NCI-H526 (cell line): ENCODE data around the gene PRR16.

ENCODE experiments used
- DNase-seq, 2 experiments: peaks; one replicate each; lab custom pipeline; 2025; lab: John Stamatoyannopoulos, UW

The PRR16 gene

DNA sequence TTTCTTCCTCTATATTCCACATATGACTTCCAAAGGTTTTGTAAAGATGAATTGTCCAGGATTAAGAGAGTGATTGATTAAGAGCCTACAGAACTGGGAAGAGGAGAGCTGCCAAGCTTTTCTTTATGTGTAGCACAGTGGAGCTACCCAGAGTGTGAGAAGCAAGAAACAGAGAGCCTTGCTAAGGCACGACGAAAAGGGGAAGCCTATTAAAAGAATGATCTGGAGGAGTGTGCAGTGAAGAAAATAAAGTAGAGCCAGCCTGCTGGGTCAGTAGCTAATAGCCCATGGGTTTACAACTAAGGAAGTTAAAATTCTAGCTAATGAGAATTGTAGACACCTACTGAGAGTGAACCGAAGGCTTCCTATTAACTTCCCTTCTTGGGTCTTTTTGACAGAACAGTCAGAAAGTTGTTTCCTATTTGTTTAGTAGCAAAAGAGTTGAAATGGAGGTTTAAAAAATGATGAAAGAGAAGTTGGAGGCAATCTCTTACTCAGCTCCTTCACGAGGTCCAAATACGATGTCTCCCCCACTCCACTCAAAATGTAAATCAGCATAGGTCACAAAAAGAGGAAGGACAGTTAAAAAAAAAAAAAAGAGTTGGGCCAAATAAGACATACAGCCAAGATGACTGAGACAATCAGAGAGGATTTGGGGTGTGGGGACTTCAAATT is 957 bp upstream of the PRR16 start:
- DNase-seq: no peak

DNA sequence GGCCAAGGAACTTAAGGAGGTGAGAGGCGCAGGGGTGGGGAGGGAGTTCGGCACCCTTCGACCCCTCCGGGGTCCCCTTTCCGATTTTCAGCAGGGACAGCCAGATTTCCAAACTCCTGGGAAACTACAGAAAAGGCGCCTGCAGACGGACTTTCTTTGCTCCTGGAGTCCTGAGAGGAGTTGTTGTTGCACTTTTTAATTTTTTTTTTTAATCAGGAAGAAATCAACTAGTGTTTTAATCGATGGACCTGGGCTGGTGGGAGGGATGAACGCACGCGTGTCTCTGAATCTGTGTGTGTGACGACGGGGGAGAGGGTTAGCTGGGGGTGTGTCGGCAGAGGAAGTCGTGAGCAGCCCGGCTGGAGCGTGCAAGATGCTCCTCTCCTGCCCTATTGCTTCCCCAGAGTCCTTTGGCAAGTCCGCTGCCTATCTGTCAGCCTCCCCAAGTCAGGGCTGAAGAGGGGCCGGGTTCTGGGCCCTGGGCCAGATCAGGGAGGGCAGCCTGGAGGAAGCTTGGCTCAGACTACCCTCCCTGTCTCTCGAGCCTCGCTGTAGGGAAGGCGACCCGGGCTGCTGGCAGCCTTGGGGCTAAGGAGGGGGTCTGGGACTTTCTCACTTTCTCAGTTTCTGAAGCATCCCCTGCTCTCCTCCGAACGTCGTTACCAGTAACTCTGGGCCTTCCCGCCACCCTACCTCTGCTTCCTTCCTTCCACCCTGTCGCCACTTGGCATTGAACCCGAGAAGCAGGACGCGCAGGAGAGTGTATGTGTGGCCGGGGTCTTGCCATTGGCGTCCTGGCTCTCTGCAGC is 731 bp downstream of the PRR16 start:
- DNase-seq: no peak

DNA sequence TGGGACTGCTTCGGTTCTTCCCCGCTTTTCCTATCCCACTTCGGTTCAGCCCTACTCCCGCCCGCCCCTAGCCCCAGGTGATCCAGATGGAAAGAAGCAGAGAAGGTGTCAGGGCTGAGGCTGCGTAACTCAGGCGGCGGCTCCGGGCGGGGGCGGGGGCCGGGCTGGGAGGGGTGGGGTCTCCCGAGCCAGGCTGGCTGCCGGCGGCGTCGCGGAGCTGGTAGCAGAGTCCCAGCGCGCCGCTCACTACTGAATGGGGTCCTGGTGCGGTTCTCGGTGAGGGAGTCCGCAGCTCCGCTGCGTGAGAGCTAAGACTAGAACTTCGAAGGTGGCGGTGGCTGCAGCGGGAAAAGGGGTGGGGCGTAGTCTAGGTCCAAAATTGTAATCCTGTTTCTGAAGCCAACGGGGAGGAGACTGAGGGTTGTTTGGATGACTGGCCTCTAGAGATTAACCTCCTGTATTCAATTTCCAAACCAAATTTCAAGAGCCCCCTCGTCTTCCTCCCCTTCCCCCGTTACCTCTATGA is 1.4 kb downstream of the PRR16 start:
- DNase-seq: peak in 1 of 2 experiments; percentile 33

DNA sequence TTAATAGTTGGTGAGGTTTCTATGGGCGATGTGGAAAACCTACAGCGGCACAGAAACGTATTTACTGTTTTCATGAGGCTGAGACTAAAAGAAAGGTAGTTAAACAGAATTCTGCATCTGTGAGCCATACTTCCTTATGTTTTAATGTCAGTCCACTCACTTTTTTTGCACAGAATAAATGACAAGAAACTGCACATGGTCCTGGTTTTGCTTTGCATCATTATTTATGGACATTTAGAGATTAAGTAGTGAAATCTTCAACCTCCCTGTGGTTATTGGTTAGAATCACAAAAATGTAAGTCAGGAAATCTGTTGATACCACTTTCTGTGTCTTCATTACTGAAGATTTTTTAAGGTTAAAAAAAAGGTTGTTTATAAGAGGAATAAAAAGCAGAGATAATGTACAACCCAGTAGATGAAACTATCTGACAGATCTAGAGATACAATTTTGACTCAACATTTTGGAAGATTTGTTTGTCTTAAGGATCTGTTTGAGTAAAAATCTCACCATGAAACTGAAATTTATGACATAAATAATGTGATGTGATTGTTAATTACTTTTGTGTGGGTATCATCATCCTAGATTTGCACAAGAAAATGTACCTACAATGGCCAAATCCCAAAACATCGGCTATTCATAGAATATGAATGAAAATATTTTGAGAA is 2.4 kb downstream of the PRR16 start:
- DNase-seq: no peak

DNA sequence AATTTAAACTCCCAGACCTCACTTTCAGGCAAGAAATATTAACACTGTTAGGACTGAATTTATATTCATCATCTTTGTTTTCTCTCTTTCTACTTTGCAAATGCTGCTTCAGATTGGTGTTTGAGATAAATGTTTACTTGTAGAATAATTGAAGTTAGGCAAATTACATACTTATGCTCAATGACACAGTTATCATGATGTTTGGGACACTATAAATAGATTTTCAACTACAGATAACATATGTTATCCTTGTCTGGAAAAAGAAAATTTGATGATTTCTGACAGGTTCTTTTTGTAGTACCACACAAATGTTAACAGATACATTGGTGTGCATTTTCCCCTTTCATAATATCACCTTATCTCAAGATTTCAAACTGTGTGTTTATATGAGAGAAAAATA is 7.9 kb downstream of the PRR16 start:
- no peak for DNase-seq

DNA sequence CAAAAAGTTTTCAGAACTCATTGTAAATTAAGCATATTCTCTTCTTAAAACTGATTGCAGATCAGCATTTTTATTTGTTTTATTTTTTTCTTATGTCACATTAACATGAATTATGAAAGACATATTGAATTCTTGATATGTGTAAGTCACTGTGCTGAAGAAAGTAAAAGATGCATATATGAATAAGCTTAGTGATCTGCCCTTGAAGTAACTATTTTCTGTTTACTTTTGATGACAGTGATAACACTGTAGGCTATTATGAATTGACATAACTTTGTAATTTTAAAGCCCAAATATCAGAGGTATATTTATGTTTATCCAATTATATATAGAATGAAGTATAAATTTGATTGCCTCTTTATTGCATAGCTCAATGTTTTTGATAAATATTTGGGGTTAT is 8.8 kb downstream of the PRR16 start:
- no peak for DNase-seq

DNA sequence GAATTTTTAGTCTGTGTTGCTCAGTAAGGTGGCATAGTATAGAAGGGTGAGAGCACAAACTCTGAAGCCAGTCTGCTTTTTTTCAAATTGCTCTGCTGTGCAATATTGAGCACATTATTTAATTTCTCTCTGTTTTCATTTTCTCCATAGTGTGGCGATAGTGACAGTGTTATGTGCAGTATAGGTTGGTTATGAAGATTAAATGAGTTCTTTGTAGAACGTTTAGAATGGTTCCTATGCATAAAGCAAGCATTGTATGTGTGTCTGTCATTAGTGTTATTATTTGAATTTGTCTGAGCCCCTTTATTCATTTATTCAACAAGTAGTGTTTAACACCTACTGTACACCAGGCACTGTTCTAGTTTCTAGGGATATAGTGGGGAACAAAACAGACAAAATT is 9.2 kb downstream of the PRR16 start:
- DNase-seq: no peak

DNA sequence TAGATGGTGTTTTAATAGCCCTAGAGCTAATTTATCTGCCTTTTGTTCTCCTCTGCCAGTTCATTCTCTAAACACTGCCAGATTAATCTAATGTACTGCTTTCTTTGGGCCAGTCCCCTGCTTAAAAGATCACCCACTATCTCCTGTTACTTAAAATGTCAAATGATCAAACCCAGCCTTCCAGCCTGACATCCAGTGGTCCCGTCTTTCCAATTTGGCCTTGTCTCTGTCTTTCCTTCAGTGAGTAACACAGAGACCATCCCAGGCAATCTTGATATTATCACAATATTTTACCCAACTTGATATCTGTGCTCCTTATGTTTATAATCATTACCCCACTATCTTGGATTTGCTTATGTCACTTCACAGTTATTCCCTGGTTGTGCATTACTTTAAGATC is 12.0 kb downstream of the PRR16 start:
- DNase-seq: no peak

DNA sequence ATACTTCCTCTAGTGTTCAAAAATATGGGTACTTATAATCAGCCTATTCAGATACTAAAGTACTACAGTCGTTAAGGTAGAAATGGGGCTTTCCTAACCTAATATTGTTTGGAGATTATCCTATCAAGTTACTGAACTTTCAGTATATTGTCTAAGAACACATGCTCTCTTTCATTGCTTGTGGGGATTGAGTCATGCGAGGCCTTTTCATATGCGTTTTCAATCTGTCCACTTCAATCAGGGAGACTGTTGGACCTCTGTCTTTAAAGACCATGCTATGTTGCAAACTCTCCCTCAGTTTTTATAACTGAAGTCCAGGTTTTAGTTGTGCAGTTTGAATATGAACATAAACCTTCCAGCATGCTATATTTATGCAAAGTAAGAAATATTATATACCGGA is 15.0 kb downstream of the PRR16 start:
- no peak for DNase-seq

DNA sequence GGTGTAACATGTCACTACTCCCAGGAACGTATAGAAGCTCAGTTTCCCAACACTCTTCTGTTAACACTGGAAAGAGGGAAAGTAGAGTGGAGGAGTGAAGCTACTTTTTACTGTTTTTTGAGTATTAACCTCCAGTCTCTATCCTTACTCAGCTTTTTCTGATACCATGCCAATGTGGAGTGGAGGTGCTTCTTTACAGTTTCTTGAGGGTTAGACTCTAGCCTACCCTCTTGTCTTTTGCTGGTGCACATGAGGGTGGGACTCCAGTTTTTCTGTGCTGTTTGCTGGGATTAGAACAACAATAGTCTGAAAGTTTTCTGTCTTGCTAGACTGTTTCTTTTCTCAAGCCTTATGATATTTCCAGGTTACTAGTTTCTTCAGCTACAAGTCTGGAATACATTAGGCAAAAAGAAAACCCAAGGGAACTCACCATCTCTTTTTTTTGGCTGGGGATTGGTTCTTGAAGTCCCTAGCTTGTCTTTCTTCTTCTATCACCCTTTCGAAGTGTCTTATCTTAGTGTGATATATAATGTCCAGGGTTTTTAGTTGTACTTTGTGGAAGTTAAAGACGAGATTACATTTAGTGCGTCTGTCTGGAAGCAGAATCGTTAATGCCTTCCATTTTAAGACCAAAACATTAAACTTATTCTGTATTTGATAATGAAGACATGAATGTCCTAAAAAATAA is 35.9 kb downstream of the PRR16 start:
- no peak for DNase-seq

DNA sequence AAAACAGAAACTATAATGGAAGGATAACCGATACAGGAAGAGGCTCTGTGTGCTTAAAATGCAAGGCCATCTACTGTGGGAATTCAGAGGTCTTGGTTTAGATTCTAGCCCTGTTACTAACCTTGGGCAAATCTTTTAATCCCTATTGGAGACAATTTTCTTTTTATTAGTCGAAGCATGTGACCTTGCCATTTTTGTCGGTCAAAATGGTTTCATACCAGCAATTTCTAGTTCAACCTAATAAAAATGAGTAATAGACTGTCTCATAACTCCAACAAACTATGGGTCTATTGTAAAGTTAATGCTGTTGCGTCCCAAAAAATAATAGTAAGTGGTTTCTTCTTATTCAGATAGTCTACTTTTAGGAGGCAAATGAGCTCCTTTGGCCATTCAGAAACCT is 38.4 kb downstream of the PRR16 start:
- no peak for DNase-seq

DNA sequence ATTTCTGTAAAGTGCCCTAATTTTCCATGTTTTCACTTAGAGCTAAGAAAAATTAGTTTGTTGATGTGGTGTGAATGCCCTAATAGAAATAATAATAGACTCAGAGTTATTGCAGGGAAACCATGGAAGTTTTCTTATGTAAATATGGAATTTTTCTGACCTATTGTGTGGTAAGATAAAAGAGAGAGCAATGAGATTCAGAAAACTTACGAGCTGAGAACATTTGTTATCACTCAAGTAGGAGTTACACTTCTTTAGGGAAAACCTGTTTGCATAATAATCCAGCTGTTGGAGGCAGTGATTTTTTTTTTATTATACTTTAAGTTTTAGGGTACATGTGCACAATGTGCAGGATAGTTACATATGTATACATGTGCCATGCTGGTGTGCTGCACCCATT is 39.2 kb downstream of the PRR16 start:
- DNase-seq: no peak

DNA sequence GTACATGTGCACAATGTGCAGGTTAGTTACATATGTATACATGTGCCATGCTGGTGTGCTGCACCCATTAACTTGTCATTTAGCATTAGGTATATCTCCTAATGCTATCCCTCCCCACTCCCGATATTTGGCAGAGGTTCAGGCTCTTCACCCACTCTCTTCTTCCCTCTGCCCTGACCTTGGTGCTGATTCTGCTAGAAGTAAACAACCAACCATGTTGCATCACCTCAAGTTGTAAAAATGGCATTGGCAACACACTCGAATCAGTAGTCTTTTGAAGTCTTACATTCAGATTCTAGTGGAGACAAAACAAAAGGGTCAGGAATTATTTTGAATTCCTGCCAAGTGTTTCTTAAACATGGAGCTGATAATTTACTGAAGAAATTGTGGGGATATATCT is 40.0 kb downstream of the PRR16 start:
- DNase-seq: no peak

DNA sequence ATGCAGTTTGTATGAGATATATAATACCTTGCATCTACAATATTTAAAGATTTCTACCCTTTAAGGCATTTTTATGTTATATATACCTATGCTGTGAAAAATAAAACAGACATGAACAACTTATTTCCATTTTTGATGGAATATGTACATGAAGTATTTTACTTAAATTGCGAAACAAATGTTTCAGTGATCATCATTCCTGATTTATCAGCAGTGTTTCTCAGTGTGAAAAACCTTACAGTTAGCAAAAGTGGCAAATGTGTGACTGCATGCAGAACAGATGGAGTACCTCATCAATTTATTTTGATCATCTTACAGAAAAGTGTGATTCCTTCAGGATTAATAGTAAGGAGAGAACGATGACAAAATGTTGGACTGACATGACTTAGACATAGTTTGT is 43.1 kb downstream of the PRR16 start:
- no peak for DNase-seq

DNA sequence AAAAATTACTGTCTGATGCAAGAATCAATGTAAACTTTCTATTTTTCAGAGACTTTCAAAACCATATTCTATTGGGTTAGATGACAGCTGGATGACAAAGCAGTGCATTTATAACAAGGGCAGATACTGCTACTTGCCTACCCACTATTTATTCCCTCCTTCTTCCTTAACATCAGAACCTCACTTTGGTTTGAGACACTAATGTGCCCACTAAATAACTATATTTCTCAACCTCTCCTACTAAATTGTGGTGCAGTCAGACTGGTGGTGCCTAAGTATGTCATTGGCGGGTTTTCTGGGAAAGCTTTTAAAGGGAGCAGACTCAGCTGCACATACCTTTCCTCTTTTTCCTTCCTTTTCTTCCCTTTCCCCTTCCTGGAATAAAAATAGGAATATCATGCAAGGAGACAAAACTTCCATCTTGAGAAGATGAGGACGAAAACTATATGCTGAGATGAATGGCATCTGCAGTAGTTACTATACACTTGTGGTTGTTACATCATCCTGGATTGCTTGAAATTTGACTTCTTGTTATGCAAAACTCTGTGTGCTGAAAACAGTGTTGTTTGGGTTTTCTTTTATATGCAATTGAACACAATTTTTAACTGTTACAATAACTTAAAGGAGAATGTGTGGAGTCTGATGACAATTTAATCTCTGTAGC is 43.8 kb downstream of the PRR16 start:
- no peak for DNase-seq

DNA sequence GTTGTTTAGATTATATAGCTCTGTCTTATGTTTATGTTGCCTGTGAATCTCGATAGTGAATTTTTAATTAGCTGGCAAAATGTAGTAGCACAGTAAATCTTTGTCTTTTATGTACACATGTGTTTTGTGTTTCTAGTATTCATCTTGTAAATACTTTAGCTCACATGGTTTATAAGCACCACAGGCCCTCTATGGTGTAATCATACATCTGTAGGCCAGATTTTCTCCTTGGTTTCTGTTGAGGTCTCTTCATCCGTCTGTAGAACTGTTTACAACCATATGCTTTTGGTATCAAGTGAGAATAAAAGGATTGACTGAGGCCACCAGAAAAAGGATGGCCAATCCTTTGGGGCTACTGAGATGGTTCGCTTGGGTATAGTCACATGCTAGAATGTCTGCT is 45.0 kb downstream of the PRR16 start:
- DNase-seq: no peak

DNA sequence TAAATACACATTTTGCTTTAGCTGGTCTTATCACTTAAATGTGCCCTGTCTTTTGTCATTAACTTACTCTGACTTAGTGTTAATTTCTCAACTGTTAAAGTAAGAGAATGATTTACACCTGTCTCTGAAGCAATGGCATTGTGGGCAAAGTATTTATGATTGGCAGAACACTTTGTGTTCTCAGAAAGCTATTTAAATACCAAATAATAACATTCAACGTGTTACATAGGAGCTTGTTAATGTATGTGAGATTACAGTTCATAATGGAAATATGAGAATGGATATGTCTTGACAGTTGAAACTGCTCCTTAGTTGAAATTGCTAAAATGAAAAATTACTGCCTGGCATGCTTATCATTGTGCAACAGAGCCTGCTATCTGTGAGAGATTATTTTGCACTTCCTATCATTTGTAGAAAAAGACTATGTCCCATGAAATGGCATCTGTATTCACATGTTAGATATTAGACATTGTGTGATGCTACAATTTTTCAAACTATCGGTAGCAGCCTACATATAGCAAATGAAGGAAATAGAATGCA is 46.1 kb downstream of the PRR16 start:
- DNase-seq: no peak

DNA sequence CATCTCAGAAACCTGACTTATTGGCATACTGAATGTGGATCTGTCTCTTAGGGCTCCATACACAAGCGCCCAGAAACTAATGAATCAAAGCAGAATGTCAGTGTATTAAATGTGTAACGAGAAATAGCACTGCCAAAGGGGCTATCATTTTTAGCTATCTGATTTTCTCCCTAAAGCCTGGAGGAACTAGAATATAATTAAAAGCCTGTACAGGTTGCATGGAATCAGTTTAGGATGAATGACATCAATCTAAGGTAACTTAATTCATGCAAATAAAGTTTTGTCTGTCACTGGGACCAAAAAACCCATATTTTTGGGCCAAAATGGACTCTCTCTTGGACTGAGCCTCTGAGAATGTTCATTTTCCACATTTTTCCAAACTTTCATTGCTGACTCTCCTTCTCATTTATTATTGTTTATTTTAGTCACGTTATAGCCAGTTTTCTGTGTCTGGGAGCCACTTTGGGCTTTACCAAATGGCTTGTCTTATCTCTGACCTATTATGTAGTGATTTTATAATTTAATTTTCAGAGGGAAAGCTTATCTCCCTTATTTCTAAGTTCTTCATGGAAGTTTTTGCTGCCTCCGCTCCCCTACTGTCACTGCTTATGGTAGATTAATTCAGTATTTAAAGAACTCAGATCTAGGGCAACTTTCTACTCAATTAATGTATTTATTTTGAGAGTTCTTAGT is 47.0 kb downstream of the PRR16 start:
- no peak for DNase-seq

DNA sequence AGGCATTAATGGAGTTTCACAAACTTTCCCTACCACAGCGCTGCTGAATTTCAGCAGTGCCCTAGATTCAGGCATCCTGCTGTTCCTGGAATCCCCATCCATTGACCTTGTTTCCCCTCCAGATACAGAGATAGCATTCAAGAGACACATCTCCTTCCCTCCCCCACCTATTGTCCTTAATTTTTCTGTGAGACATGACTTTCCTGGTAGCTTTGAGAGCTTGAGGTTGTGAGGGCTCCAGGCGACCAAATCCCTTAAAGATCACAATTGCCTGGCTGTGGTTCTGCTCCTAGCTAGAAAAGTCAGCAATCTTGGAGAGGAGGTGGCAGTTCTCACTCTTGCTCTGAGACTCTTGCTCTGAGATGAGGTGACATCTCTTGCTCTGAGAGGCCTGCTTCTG is 48.0 kb downstream of the PRR16 start:
- no peak for DNase-seq

DNA sequence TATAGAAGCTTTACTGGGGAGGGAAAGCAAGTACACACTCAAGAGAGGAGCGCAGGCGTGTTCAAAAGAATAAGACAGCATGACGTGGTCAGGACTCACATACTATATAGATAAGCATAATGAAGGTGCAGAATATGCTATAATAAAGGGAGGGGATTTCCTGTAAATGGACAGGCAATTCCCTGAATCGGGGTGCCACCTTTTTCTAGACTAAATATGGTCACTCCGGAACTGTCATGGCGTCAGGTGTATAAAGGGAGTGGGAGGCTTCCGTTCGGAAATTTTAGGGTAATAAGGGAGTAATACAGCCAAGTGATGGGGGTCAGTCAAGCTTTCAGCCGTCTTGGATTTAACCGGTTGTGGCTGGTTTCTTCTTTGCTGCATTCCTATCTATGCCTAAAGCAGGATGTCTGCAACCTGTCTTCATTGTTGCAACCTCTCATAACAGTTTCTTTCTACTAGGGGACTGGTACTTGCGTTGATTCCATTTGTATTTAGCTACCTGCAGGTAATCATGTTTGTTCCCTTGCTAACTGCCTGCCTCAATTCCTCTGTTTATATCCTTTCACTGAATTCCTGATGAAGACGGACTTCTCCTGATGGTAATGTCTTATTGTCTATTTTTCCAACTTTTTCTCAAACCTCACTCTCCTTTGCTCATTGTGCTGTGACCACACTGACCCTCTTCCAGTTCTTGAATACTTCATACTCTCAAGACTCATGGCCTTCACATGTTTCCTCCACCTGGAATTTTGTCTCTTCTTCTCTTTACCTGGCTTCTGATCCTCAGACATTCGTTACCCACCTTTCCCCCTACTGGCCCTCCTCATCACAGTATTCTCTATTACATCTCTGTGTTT is 48.9 kb downstream of the PRR16 start:
- no peak for DNase-seq
